Endothelial cell of umbilical vein (primary cell): ENCODE data around the gene SGSH. TPM values are rescaled to one million over a fixed set of nuclear protein-coding genes. Genes with fewer than 3 reads are reported as not detected.

Source experiments
- BruUV-seq: library from RNA; stranded (reverse); fragments of 400-500 nt; replicated peaks from 2 replicates; lab custom pipeline; 2021; lab: Mats Ljungman, UMichigan
- CTCF ChIA-PET: fragments of 300-600, 350-600 bp; sonication (Branson Sonifier 250); formaldehyde crosslinking; loops from one replicate; lab custom pipeline; 2021; ENCODE audit warnings: antibody characterized with exemption, inconsistent platforms; lab: Charles Lee
- POLR2A ChIA-PET: fragments of 300-600, 350-600 bp; sonication (Branson Sonifier 250); formaldehyde crosslinking; loops from one replicate; lab custom pipeline; 2021; ENCODE audit warnings: antibody characterized with exemption, inconsistent platforms; lab: Charles Lee
- DNase-seq: peaks from one replicate; pipeline ENCODE4 v3.0.0-alpha.2; 2011; ENCODE audit warnings: low read depth, low spot score
- FAIRE-seq: peaks from 2 replicates; lab custom pipeline; 2011; peaks lifted over from hg19 to GRCh38; lab: Jason Lieb, UNC
- H2AFZ ChIP-seq: 2 replicates; pipeline ENCODE4 v1.6.0; 2012; ENCODE audit warnings: low read depth, low read length, control low read depth, inconsistent platforms
- H3K27ac ChIP-seq: 2 replicates; pipeline ENCODE4 v1.5.1; 2011; ENCODE audit warnings: low read depth, mild to moderate bottlenecking, control low read depth, low read length, moderate library complexity; ENCODE audit not compliant: insufficient read depth
- H3K27me3 ChIP-seq, 2 experiments: 2 replicates each; pipeline versions ENCODE4 v1.6.0 to v1.6.1; 2011; ENCODE audit warnings: low read length in 2 of 2, mixed read lengths in 1 of 2; ENCODE audit not compliant: control insufficient read depth in 2 of 2, insufficient read depth in 2 of 2
- H3K36me3 ChIP-seq, 2 experiments: 2 replicates in 1 of 2; 3 replicates in 1 of 2; pipeline ENCODE4 v1.5.1; 2011; ENCODE audit warnings: low read length in 2 of 2, mild to moderate bottlenecking in 1 of 2, moderate library complexity in 1 of 2; ENCODE audit not compliant: control insufficient read depth in 2 of 2, insufficient read depth in 2 of 2; ENCODE audit errors: extremely low read depth in 1 of 2
- H3K4me1 ChIP-seq: 3 replicates; pipeline ENCODE4 v1.5.1; 2011; ENCODE audit warnings: mild to moderate bottlenecking, low read length; ENCODE audit not compliant: control insufficient read depth, insufficient read depth; ENCODE audit errors: extremely low read depth
- H3K4me2 ChIP-seq: 2 replicates; pipeline ENCODE4 v1.6.1; 2011; ENCODE audit warnings: low read length, control low read depth, mixed read lengths; ENCODE audit not compliant: insufficient read depth
- H3K4me3 ChIP-seq, 3 experiments: fragments of 200-600 bp in 1 of 3; sonication (generic), shearing (Covaris generic) in 1 of 3; replicated peaks in 1 of 3; 2 replicates each; pipeline ENCODE4 v1.5.1; 2011 to 2016; ENCODE audit warnings: control low read depth in 3 of 3, low read length in 3 of 3, mild to moderate bottlenecking in 2 of 3, inconsistent platforms in 1 of 3, low read depth in 1 of 3, moderate library complexity in 1 of 3; ENCODE audit not compliant: insufficient read depth in 1 of 3
- H3K79me2 ChIP-seq: 2 replicates; pipeline ENCODE4 v1.6.0; 2012; ENCODE audit warnings: low read length, inconsistent platforms; ENCODE audit not compliant: control insufficient read depth, insufficient read depth
- H3K9ac ChIP-seq: replicated peaks from 2 replicates; pipeline ENCODE3; 2011; ENCODE audit warnings: low read length, control low read depth; ENCODE audit not compliant: insufficient read depth; ENCODE audit errors: extremely low read depth
- H3K9me1 ChIP-seq: replicated peaks from 3 replicates; pipeline ENCODE4 v1.6.0; 2011; ENCODE audit warnings: mild to moderate bottlenecking, low read length; ENCODE audit not compliant: control insufficient read depth, insufficient read depth; ENCODE audit errors: extremely low read depth
- H3K9me3 ChIP-seq: replicated peaks from 2 replicates; pipeline ENCODE4 v1.5.1; 2012; ENCODE audit warnings: low read length, inconsistent platforms; ENCODE audit not compliant: control insufficient read depth, insufficient read depth
- H4K20me1 ChIP-seq: replicated peaks from 2 replicates; pipeline ENCODE3; 2011; ENCODE audit warnings: mild to moderate bottlenecking, low read length; ENCODE audit not compliant: control insufficient read depth, insufficient read depth; ENCODE audit errors: extremely low read depth
- EZH2 ChIP-seq: IDR thresholded peaks from 2 replicates; pipeline ENCODE4 v1.6.1; 2012; ENCODE audit warnings: borderline replicate concordance, low read depth, mild to moderate bottlenecking, moderate library complexity, low read length, inconsistent platforms; ENCODE audit not compliant: severe bottlenecking
- FOS ChIP-seq: IDR thresholded peaks from 2 replicates; pipeline ENCODE4 v1.6.1; 2011; ENCODE audit warnings: mild to moderate bottlenecking, low read length, moderate library complexity, borderline replicate concordance; ENCODE audit not compliant: insufficient read depth
- GATA2 ChIP-seq: IDR thresholded peaks from 2 replicates; pipeline ENCODE4 v1.7.0; 2011; ENCODE audit warnings: low read depth, mild to moderate bottlenecking, moderate library complexity, mixed read lengths, low read length; ENCODE audit not compliant: insufficient read length, insufficient read depth
- JUN ChIP-seq: IDR thresholded peaks from 2 replicates; pipeline ENCODE4 v1.6.1; 2011; ENCODE audit warnings: borderline replicate concordance, low read depth; ENCODE audit not compliant: insufficient read length, insufficient read depth
- MAX ChIP-seq: IDR thresholded peaks from 2 replicates; pipeline ENCODE4 v1.6.1; 2011; ENCODE audit not compliant: insufficient read depth, insufficient read length
- MYC ChIP-seq: IDR thresholded peaks from one replicate; pipeline ENCODE4 v1.6.1; 2011; ENCODE audit warnings: mild to moderate bottlenecking, low read depth, low read length
- POLR2A ChIP-seq: IDR thresholded peaks from 2 replicates; pipeline ENCODE4 v1.6.1; 2012; ENCODE audit warnings: low read depth, mild to moderate bottlenecking, control low read depth, low read length
- POLR2AphosphoS5 ChIP-seq: IDR thresholded peaks from 2 replicates; pipeline ENCODE4 v1.6.1; 2012; ENCODE audit warnings: low read depth, mild to moderate bottlenecking, control low read depth, low read length, moderate library complexity; ENCODE audit not compliant: insufficient read depth
- dilution Hi-C: fragments of 300-500 bp; cut with MboI; formaldehyde crosslinking; loops from one replicate; pipeline ENCODE4 v1.15.0; 2019; ENCODE audit warnings: low sequenced_read_pairs; ENCODE audit not compliant: extremely low pct_ligation_motif_present
- intact Hi-C: fragments of 100-400 bp; cut with micrococcal nuclease; formaldehyde crosslinking; loops from one replicate; pipeline ENCODE4 v1.10.0; 2022
- polyA plus RNA-seq, 4 experiments: library from polyadenylated mRNA; depleted of rRNA in 3 of 4; stranded (reverse) in 3 of 4; unstranded in 1 of 4; fragments of >200 nt; gene quantifications; 2 replicates each; pipeline versions ENCODE4 v1.2.1 to v1.2.3, GENCODE V29; 2011 to 2012; ENCODE audit warnings: missing spikeins in 1 of 4
- total RNA-seq: library from RNA; stranded (reverse); gene quantifications from 2 replicates; pipeline ENCODE4 v1.2.3, GENCODE V29; 2021
- TF ChIP-seq, protein P1 (sequence below), 2 donors: IDR thresholded peaks; 1 replicate in 1 of 2; 2 replicates in 1 of 2; pipeline ENCODE4 v1.5.1; 2011; ENCODE audit warnings: low read length in 2 of 2, mild to moderate bottlenecking in 2 of 2, moderate library complexity in 2 of 2, control low read depth in 1 of 2, inconsistent platforms in 1 of 2, low read depth in 1 of 2; ENCODE audit not compliant: insufficient read depth in 1 of 2; ENCODE audit errors: extremely low read depth in 1 of 2

SGSH gene
- total and polyA plus RNA-seq, 2 donors (not counting 3 experiments of a cell fraction or from before 2014, with no cell fraction given): 81.4 to 217 TPM

DNA sequence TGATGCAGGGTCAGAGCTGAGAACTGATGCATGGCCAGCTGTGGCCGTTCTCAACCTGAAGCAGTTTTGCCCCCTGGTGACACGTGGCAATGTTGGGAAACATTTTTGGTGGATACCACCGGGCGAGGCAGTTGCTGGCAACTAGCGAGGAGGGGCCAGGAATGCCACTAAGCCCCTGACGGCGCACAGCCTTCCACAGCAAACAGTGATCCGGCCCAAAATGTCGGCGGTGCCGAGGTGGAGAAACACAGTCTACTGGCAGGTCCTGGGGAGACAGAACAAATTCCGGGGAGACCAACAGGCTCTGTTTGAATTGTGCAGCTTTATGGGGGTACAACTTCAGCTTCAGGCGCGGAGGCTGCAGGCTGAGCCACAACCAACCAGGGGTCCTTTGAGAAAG, 8.3 kb upstream of the SGSH start:
- POLR2A ChIA-PET: no interaction called here
- Histone ChIP-seq H3K4me3 (no peak overlapping the region), H3K79me2 (no peaks in the 10 kb centered on the region), H4K20me1 (no peaks in the 10 kb centered on the region), H3K9me3 (peaks cover 2% of the 10 kb centered on the region), H3K27me3 (no peaks in the 10 kb centered on the region), H3K4me2 (no peak overlapping the region), H3K27ac (no peak overlapping the region), H2AFZ (no peak overlapping the region), H3K9ac (no peak overlapping the region), H3K9me1 (no peaks in the 10 kb centered on the region), H3K4me1 (no peaks in the 10 kb centered on the region), H3K36me3 (peaks cover 0 to 4% of the 10 kb centered on the region in 2 experiments)
- intact Hi-C loops (no loop called here), dilution Hi-C loops (no loop called here)
- FAIRE-seq (no peak), DNase-seq (no peak)
- no peak for TF ChIP-seq MYC
- TF ChIP-seq, protein P1, sequence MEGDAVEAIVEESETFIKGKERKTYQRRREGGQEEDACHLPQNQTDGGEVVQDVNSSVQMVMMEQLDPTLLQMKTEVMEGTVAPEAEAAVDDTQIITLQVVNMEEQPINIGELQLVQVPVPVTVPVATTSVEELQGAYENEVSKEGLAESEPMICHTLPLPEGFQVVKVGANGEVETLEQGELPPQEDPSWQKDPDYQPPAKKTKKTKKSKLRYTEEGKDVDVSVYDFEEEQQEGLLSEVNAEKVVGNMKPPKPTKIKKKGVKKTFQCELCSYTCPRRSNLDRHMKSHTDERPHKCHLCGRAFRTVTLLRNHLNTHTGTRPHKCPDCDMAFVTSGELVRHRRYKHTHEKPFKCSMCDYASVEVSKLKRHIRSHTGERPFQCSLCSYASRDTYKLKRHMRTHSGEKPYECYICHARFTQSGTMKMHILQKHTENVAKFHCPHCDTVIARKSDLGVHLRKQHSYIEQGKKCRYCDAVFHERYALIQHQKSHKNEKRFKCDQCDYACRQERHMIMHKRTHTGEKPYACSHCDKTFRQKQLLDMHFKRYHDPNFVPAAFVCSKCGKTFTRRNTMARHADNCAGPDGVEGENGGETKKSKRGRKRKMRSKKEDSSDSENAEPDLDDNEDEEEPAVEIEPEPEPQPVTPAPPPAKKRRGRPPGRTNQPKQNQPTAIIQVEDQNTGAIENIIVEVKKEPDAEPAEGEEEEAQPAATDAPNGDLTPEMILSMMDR (IDR thresholded peaks at IDR 0.05; ENCODE audit: extremely low read depth in 1 of 2, insufficient read depth in 1 of 2, low read depth in 1 of 2, low read length in 2 of 2): no peak
- no peak for TF ChIP-seq EZH2
- no peak for TF ChIP-seq GATA2
- TF ChIP-seq FOS: no peak
- no peak for TF ChIP-seq MAX
- no peak for TF ChIP-seq POLR2A
- no peak for TF ChIP-seq JUN
- no peak for TF ChIP-seq POLR2AphosphoS5
- no TSS peak for BruUV-seq
- CTCF ChIA-PET: interaction anchor here (1.1 to 1.4 kb wide), 2 partner anchors 9 to 32 kb away, joined by 3 read pairs; partner anchors contain the start of gene SGSH
